Measurements from ENCODE around the gene ESPN.

DNA sequence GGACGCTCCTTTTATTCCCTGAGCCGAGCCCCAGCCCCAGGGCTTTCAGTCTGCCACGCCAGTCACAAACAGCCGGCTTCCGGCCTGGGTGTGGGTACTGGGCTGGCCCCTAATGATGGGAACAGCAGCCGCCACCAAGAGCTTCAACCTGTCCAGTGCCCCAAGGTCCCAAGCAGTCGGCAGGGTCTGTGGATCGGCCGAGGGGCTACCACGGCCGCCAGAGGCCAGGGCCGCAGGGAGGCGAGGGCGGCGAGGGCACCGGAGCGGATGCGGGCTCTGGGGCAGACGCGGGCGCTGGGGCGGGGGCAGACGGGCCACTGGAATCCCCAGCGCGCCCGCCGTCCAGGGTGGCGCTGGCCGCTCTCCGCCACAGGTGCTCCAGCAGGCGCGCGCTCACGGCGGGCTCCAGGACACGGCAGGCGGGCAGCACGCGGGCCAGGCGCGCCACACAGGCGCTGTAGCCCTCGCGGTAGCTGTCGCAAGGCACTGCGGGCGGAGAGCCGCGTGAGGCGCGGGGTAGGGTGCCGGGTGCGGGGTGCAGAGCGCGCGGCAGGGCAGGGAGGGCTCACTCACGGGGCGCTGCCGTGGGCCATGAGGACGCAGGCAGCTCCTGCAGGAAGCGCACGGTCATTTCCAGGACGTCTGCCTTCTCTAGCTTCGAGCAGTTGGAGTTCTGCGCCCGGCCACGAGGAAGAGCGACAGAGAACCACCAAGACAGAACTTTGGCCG, 5.7 kb upstream of the ESPN start:
- TF ChIP-seq, protein P1, sequence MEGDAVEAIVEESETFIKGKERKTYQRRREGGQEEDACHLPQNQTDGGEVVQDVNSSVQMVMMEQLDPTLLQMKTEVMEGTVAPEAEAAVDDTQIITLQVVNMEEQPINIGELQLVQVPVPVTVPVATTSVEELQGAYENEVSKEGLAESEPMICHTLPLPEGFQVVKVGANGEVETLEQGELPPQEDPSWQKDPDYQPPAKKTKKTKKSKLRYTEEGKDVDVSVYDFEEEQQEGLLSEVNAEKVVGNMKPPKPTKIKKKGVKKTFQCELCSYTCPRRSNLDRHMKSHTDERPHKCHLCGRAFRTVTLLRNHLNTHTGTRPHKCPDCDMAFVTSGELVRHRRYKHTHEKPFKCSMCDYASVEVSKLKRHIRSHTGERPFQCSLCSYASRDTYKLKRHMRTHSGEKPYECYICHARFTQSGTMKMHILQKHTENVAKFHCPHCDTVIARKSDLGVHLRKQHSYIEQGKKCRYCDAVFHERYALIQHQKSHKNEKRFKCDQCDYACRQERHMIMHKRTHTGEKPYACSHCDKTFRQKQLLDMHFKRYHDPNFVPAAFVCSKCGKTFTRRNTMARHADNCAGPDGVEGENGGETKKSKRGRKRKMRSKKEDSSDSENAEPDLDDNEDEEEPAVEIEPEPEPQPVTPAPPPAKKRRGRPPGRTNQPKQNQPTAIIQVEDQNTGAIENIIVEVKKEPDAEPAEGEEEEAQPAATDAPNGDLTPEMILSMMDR (conservative IDR thresholded peaks at IDR 0.05; ENCODE audit: low read length) = no peak
- TF ChIP-seq EZH2phosphoT487 (IDR thresholded peaks at IDR 0.05; ENCODE audit: borderline replicate concordance, low read depth, low read length) = no peak

Measured in OCI-LY7 (cell line).